SK-N-SH (cell line): ENCODE measurements around the gene ADCY7. TPM values are rescaled to one million over a fixed set of nuclear protein-coding genes. Genes with fewer than 3 reads are reported as not detected.

Experiments used
- CTCF ChIA-PET: fragments of 300-600, 350-600 bp; formaldehyde crosslinking; extraction: SDS; loops from one replicate; lab custom pipeline; 2021; lab: Yijun Ruan, JAX
- POLR2A ChIA-PET: fragments of 350-600 bp; sonication (Branson Sonifier 250); formaldehyde crosslinking; extraction: SDS; loops from one replicate; lab custom pipeline; 2020; ENCODE audit warnings: antibody characterized with exemption, inconsistent platforms; lab: Yijun Ruan, JAX
- DNase-seq: peaks from one replicate; pipeline ENCODE4 v3.0.0; 2012
- H2AFZ ChIP-seq: fragments of 200-600 bp; sonication (generic); 2 replicates; pipeline ENCODE4 v1.8.1; 2016; ENCODE audit warnings: antibody characterized with exemption, mild to moderate bottlenecking, low read depth
- H3F3A ChIP-seq: fragments of 200-600 bp; sonication (generic); replicated peaks from 2 replicates; pipeline ENCODE3; 2016; ENCODE audit warnings: antibody characterized with exemption, mild to moderate bottlenecking; ENCODE audit not compliant: insufficient read depth
- H3K27ac ChIP-seq, 2 experiments: fragments of 200-500 bp in 1 of 2; fragments of 200-600 bp in 1 of 2; sonication (Bioruptor generic) in 1 of 2; sonication (generic), shearing (Covaris generic) in 1 of 2; 2 replicates each; pipeline versions ENCODE4 v1.5.1 to v1.6.1; 2014 to 2016; ENCODE audit warnings: low read depth in 2 of 2, inconsistent platforms in 1 of 2, low read length in 1 of 2, mild to moderate bottlenecking in 1 of 2, mixed read lengths in 1 of 2
- H3K27me3 ChIP-seq: fragments of 200-600 bp; sonication (generic), shearing (Covaris generic); 2 replicates; pipeline ENCODE4 v1.6.1; 2016; ENCODE audit warnings: mixed run types; ENCODE audit not compliant: insufficient read depth
- H3K36me3 ChIP-seq, 2 experiments: fragments of 200-500 bp in 1 of 2; fragments of 200-600 bp in 1 of 2; sonication (Bioruptor generic) in 1 of 2; sonication (generic) in 1 of 2; replicated peaks in 1 of 2; 2 replicates each; pipeline versions ENCODE3 to v1.5.1; 2014 to 2016; ENCODE audit warnings: low read length in 1 of 2, mild to moderate bottlenecking in 1 of 2; ENCODE audit not compliant: insufficient read depth in 2 of 2, control insufficient read depth in 1 of 2
- H3K4me1 ChIP-seq, 2 experiments: fragments of 200-500 bp in 1 of 2; fragments of 200-600 bp in 1 of 2; sonication (Bioruptor generic) in 1 of 2; sonication (generic), shearing (Covaris generic) in 1 of 2; 2 replicates each; pipeline versions ENCODE4 v1.5.1 to v1.6.1; 2014 to 2016; ENCODE audit warnings: low read depth in 1 of 2, low read length in 1 of 2, mixed run types in 1 of 2; ENCODE audit not compliant: insufficient read depth in 2 of 2, control insufficient read depth in 1 of 2
- H3K4me2 ChIP-seq: fragments of 200-600 bp; sonication (generic), shearing (Covaris generic); 2 replicates; pipeline ENCODE4 v1.6.1; 2017; ENCODE audit warnings: mixed run types
- H3K4me3 ChIP-seq, 2 experiments: fragments of 200-500 bp in 1 of 2; fragments of 200-600 bp in 1 of 2; sonication (Bioruptor generic) in 1 of 2; sonication (generic), shearing (Covaris generic) in 1 of 2; 2 replicates each; pipeline versions ENCODE4 v1.5.1 to v1.8.1; 2014 to 2016; ENCODE audit warnings: low read depth in 2 of 2, inconsistent platforms in 1 of 2, low read length in 1 of 2, mild to moderate bottlenecking in 1 of 2, mixed read lengths in 1 of 2, moderate library complexity in 1 of 2
- H3K79me2 ChIP-seq: fragments of 200-600 bp; sonication (generic); 2 replicates; pipeline ENCODE4 v1.8.1; 2017; ENCODE audit warnings: mild to moderate bottlenecking; ENCODE audit not compliant: insufficient read depth
- H3K9ac ChIP-seq: fragments of 200-600 bp; sonication (generic); 2 replicates; pipeline ENCODE4 v1.6.1; 2017; ENCODE audit warnings: mixed run types
- H3K9me2 ChIP-seq: fragments of 200-600 bp; sonication (generic); 2 replicates; pipeline ENCODE4 v1.6.1; 2017; ENCODE audit warnings: mixed run types
- H3K9me3 ChIP-seq: fragments of 200-600 bp; sonication (generic); 2 replicates; pipeline ENCODE4 v1.6.1; 2017; ENCODE audit warnings: mixed run types, mild to moderate bottlenecking, moderate library complexity
- H4K20me1 ChIP-seq: fragments of 200-600 bp; sonication (generic); 2 replicates; pipeline ENCODE4 v1.6.1; 2017; ENCODE audit warnings: mild to moderate bottlenecking, mixed run types; ENCODE audit not compliant: insufficient read depth
- CHD2 ChIP-seq: fragments of 150-350 bp; IDR thresholded peaks from 2 replicates; pipeline ENCODE4 v1.6.1; 2018; ENCODE audit warnings: low read length; ENCODE audit not compliant: partially characterized antibody
- CTCF ChIP-seq: fragments of 200-600 bp; sonication (generic); IDR thresholded peaks from 2 replicates; pipeline ENCODE4 v1.6.1; 2017; ENCODE audit warnings: antibody characterized with exemption, mild to moderate bottlenecking, moderate library complexity
- ELF1 ChIP-seq: IDR thresholded peaks from 2 replicates; pipeline ENCODE4 v1.4.0; 2012
- FOXJ3 ChIP-seq: sonication (generic); formaldehyde crosslinking; IDR thresholded peaks from 2 replicates; pipeline ENCODE4 v1.5.1; 2020; ENCODE audit warnings: mild to moderate bottlenecking, missing genetic modification reagents
- FOXM1 ChIP-seq: IDR thresholded peaks from 2 replicates; pipeline ENCODE4 v1.4.0; 2012; ENCODE audit warnings: low read depth, mild to moderate bottlenecking
- GABPA ChIP-seq: IDR thresholded peaks from 2 replicates; pipeline ENCODE4 v1.4.0; 2012; ENCODE audit warnings: low read depth, mild to moderate bottlenecking
- GATA2 ChIP-seq: sonication (generic); formaldehyde crosslinking; IDR thresholded peaks from 2 replicates; pipeline ENCODE4 v1.5.0; 2020; ENCODE audit warnings: mild to moderate bottlenecking, missing genetic modification reagents
- MAX ChIP-seq: IDR thresholded peaks from 2 replicates; pipeline ENCODE4 v1.4.0; 2012; ENCODE audit warnings: low read depth
- MEF2A ChIP-seq: IDR thresholded peaks from 2 replicates; pipeline ENCODE4 v1.4.0; 2012; ENCODE audit warnings: low read depth, borderline replicate concordance
- MXI1 ChIP-seq: IDR thresholded peaks from 2 replicates; pipeline ENCODE4 v1.6.1; 2012; ENCODE audit warnings: mild to moderate bottlenecking, low read depth, low read length, improper control_type of control experiment
- NFIC ChIP-seq: IDR thresholded peaks from 2 replicates; pipeline ENCODE4 v1.4.0; 2012; ENCODE audit warnings: borderline replicate concordance
- NRF1 ChIP-seq: IDR thresholded peaks from 2 replicates; pipeline ENCODE4 v1.6.1; 2012; ENCODE audit warnings: low read depth, mild to moderate bottlenecking, low read length
- RAD21 ChIP-seq: IDR thresholded peaks from 2 replicates; pipeline ENCODE4 v1.6.1; 2012; ENCODE audit warnings: mild to moderate bottlenecking, low read length
- SMC3 ChIP-seq: IDR thresholded peaks from 2 replicates; pipeline ENCODE4 v1.6.1; 2012; ENCODE audit warnings: low read depth, low read length, improper control_type of control experiment
- TAF1 ChIP-seq: IDR thresholded peaks from 2 replicates; pipeline ENCODE4 v1.6.1; 2012; ENCODE audit warnings: low read depth, mild to moderate bottlenecking, low read length, moderate library complexity, borderline replicate concordance
- TEAD4 ChIP-seq: IDR thresholded peaks from 2 replicates; pipeline ENCODE4 v1.4.0; 2012; ENCODE audit warnings: mild to moderate bottlenecking, borderline replicate concordance; ENCODE audit not compliant: insufficient read depth
- USF2 ChIP-seq: fragments of 150-350 bp; IDR thresholded peaks from 2 replicates; pipeline ENCODE4 v1.6.1; 2017; ENCODE audit warnings: antibody characterized with exemption, low read length, low read depth, borderline replicate concordance
- YY1 ChIP-seq: IDR thresholded peaks from 2 replicates; pipeline ENCODE4 v1.4.0; 2012; ENCODE audit warnings: low read depth, mild to moderate bottlenecking
- WGBS: methylation state at CpG from one replicate; pipeline ENCODE4 v1.1.6; 2017; ENCODE audit warnings: low lambda C conversion rate; 5-methylcytosine and 5-hydroxymethylcytosine counted together
- polyA plus RNA-seq, 3 experiments: library from polyadenylated mRNA; depleted of rRNA; stranded (reverse); fragments of >200 nt; gene quantifications; 2 replicates each; pipeline ENCODE4 v1.2.3, GENCODE V29; 2012
- TF ChIP-seq, protein P1 (sequence below): IDR thresholded peaks from 2 replicates; pipeline ENCODE4 v1.6.1; 2012; ENCODE audit warnings: mild to moderate bottlenecking, low read depth, low read length, moderate library complexity

The ADCY7 gene
- polyA plus RNA-seq, 1 of the 3 experiments (the other 2 are of a cell fraction): 14.3 TPM

DNA sequence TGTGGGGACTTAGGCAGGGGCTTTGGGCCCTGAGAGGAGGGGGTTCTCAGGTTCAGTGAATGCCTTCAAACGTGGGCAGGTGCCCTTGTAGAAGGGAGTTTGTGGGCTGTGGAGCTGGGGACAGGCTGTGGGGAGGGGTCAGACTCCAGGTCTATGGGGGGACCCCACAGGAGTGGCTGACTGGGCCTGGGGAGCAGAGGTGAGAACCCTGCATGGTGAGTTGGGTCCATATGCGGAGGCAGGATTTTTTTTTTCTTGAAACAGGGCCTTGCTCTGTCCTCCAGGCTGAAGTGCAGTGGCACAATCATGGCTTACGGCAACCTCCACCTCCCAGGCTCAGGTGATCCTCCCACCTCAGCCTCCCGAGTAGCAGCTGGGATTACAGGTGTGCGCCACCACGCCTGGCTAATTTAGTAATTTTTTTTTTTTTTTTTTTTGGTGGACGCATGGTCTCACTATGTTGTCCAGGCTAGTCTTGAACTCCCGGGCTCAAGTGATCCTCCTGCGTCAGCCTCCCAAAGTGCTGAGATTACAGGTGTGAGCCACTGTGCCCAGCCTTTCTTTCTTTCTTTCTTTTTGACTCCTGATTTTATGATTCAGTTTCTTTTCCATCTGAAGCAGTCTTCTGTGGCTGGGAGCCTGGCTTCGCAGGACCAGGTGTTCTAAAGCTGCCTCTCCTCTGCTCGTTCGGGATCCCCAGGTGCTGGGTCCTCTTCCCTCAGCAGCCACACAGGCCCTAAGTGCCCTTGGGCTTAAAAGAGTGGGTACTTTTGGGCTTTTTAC, 19.0 kb upstream of the ADCY7 start:
- peak overlapping the region; percentile 96 for H3K4me2 ChIP-seq
- 98% methylated on average over 11 of the region's 12 CpGs for WGBS
- H3K27ac ChIP-seq: no peak overlapping the region
- ChIA-PET POLR2A (interaction anchor here (1.4 kb wide), 1 partner anchor 16 kb away, joined by 4 read pairs; no protein-coding TSS in a partner anchor), CTCF (interaction anchor here (0.6 to 3.0 kb wide), 6 partner anchors 10 to 559 kb away, joined by 3 to 9 read pairs (median 3); no protein-coding TSS in a partner anchor)
- H3K9me3 ChIP-seq: no peaks in the 10 kb centered on the region
- peak overlapping the region; percentile 66 to 75; a peak in 2 of 4 replicates for H3K4me3 ChIP-seq
- H3K36me3 ChIP-seq: no peaks in the 10 kb centered on the region
- H3F3A ChIP-seq: no peaks in the 10 kb centered on the region
- TF ChIP-seq MEF2A (no peak), YY1 (no peak), TEAD4 (no peak), CHD2 (no peak), USF2 (no peak), GABPA (no peak), FOXJ3 (CRISPR knock-in tag) (no peak), NRF1 (no peak), NFIC (no peak), ELF1 (no peak), MXI1 (no peak), CTCF (no peak), GATA2 (CRISPR knock-in tag) (no peak), SMC3 (no peak), TAF1 (no peak), FOXM1 (no peak), RAD21 (no peak), MAX (no peak)
- TF ChIP-seq, protein P1, sequence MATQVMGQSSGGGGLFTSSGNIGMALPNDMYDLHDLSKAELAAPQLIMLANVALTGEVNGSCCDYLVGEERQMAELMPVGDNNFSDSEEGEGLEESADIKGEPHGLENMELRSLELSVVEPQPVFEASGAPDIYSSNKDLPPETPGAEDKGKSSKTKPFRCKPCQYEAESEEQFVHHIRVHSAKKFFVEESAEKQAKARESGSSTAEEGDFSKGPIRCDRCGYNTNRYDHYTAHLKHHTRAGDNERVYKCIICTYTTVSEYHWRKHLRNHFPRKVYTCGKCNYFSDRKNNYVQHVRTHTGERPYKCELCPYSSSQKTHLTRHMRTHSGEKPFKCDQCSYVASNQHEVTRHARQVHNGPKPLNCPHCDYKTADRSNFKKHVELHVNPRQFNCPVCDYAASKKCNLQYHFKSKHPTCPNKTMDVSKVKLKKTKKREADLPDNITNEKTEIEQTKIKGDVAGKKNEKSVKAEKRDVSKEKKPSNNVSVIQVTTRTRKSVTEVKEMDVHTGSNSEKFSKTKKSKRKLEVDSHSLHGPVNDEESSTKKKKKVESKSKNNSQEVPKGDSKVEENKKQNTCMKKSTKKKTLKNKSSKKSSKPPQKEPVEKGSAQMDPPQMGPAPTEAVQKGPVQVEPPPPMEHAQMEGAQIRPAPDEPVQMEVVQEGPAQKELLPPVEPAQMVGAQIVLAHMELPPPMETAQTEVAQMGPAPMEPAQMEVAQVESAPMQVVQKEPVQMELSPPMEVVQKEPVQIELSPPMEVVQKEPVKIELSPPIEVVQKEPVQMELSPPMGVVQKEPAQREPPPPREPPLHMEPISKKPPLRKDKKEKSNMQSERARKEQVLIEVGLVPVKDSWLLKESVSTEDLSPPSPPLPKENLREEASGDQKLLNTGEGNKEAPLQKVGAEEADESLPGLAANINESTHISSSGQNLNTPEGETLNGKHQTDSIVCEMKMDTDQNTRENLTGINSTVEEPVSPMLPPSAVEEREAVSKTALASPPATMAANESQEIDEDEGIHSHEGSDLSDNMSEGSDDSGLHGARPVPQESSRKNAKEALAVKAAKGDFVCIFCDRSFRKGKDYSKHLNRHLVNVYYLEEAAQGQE: no peak
- peaks cover 5% of the 10 kb centered on the region; the same call in 1 of the 2 replicates for H3K79me2 ChIP-seq
- H3K9me2 ChIP-seq: no peaks in the 10 kb centered on the region
- no peak for DNase-seq
- H3K9ac ChIP-seq: 0 out of 2 replicates have a peak overlapping the region, but pooled peaks have one; percentile 66
- no peaks in the 10 kb centered on the region for H3K27me3 ChIP-seq
- peaks cover 7 to 13% of the 10 kb centered on the region in 2 experiments; a peak in 2 of 4 replicates for H3K4me1 ChIP-seq
- no peaks in the 10 kb centered on the region for H4K20me1 ChIP-seq
- no peak overlapping the region for H2AFZ ChIP-seq
